ENCODE results near the gene TCF3.
A peak's percentile ranks its signal among the peaks of the same experiment; 100 is the strongest.
"Not testable (repeated sequence)": the region's sequence is repeated elsewhere in the genome, so short reads cannot be mapped to it uniquely, and the experiment has no call there.

TCF3 gene

GRCh38 chr19:1672769-1673644 is 20.6 kb upstream of the TCF3 start:
- no peak for DNase-seq

GRCh38 chr19:1672038-1672768 is 19.8 kb upstream of the TCF3 start:
- DNase-seq: peak; percentile 72 to 75

GRCh38 chr19:1671716-1672037 is 19.3 kb upstream of the TCF3 start:
- peak in 1 of 2 donors; percentile 36 for DNase-seq

- DNase-seq: not testable (repeated sequence)
Measured at GRCh38 chr19:1670747-1671146, 18.3 kb upstream of the TCF3 start.

GRCh38 chr19:1668486-1669270 is 16.3 kb upstream of the TCF3 start:
- DNase-seq: no peak

- no peak for DNase-seq
Measured at GRCh38 chr19:1668048-1668485, 15.7 kb upstream of the TCF3 start.

- no peak for DNase-seq
Measured at GRCh38 chr19:1665565-1666047, 13.2 kb upstream of the TCF3 start.

- peak; percentile 57 to 58 for DNase-seq
Measured at GRCh38 chr19:1663852-1664251, 11.4 kb upstream of the TCF3 start.

- not testable (repeated sequence) for DNase-seq
Measured at GRCh38 chr19:1663227-1663626, 10.8 kb upstream of the TCF3 start.

GRCh38 chr19:1661995-1662394 is 9.6 kb upstream of the TCF3 start:
- DNase-seq: no peak

GRCh38 chr19:1659084-1659427 is 6.6 kb upstream of the TCF3 start:
- DNase-seq: no peak

- DNase-seq: no peak
Measured at GRCh38 chr19:1658150-1659083, 6.0 kb upstream of the TCF3 start.

- DNase-seq: no peak
Measured at GRCh38 chr19:1657746-1658145, 5.3 kb upstream of the TCF3 start.

GRCh38 chr19:1656988-1657536 is 4.6 kb upstream of the TCF3 start:
- DNase-seq: no peak

- DNase-seq: no peak
Measured at GRCh38 chr19:1655987-1656608, 3.7 kb upstream of the TCF3 start.

GRCh38 chr19:1655131-1655981 is 2.9 kb upstream of the TCF3 start:
- no peak for DNase-seq

- no peak for DNase-seq
Measured at GRCh38 chr19:1654178-1654792, 1.9 kb upstream of the TCF3 start.

GRCh38 chr19:1653300-1653628 is 849 bp upstream of the TCF3 start:
- no peak for DNase-seq

- DNase-seq: peak; percentile 45 to 48
Measured at GRCh38 chr19:1651568-1652291, 685 bp downstream of the TCF3 start.

Measured in stimulated activated CD4-positive, alpha-beta T cell treated with anti-CD3 and anti-CD28 coated beads, Interleukin-2, amount 100 ng/mL, for 24 hours (primary cell).